NB4 (cell line): ENCODE data around the gene CASP3.
"Not testable (repeated sequence)": the region's sequence is repeated elsewhere in the genome, so short reads cannot be mapped to it uniquely, and the experiment has no call there.

ENCODE experiments used
- DNase-seq: peaks from one replicate; pipeline ENCODE4 v3.0.0; 2010; ENCODE audit warnings: low read depth
- H3K4me3 ChIP-seq: one replicate; pipeline ENCODE4 v1.5.1; 2011; ENCODE audit warnings: mild to moderate bottlenecking, low read depth, low read length, moderate library complexity
- MAX ChIP-seq: IDR thresholded peaks from 2 replicates; pipeline ENCODE4 v1.6.1; 2011; ENCODE audit warnings: low read depth, low read length
- MYC ChIP-seq: IDR thresholded peaks from 2 replicates; pipeline ENCODE4 v1.6.1; 2011; ENCODE audit warnings: low read depth, low read length
- POLR2A ChIP-seq: IDR thresholded peaks from 2 replicates; pipeline ENCODE4 v1.6.1; 2011; ENCODE audit warnings: mild to moderate bottlenecking; ENCODE audit not compliant: insufficient read length; ENCODE audit errors: extremely low read depth
- TF ChIP-seq, protein P1 (sequence below): IDR thresholded peaks from one replicate; pipeline ENCODE4 v1.5.1; 2012; ENCODE audit warnings: low read depth, low read length

Gene CASP3

DNA sequence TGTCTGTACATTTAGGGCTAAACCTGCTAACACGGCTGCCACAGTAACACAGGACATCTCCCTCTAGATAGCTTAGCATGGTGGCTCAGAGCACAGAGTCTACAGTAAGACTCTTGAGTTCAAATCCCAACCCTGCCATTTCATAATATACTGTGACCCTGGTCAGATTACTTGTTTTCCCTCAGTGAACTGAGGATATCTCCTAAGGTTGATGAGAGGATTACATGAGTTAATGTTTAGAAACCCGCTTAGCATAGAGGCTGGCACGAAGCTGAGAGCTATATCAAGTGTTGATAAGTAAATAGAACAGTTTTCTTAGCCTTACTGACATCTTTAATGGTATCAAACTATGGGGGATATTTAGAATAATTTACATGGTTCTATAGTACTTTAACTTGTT is 37.2 kb downstream of the CASP3 start:
- no peak for DNase-seq
- no peak for TF ChIP-seq POLR2A
- TF ChIP-seq MAX = no peak
- no peak overlapping the region for H3K4me3 ChIP-seq

DNA sequence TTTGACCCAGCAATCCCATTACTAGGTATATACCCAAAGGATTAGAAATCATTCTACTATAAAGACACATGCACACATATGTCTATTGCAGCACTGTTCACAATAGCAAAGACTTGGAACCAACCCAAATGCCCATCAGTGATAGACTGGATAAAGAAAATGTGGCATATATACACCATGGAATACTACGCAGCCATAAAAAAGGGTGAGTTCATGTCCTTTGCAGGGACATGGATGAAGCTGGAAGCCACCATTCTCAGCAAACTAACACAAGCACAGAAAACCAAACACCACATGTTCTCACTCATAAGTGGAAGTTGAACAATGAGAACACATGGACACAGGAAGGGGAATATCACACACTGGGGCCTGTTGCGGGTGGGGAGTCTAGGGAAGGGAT is 41.8 kb downstream of the CASP3 start:
- DNase-seq = not testable (repeated sequence)

DNA sequence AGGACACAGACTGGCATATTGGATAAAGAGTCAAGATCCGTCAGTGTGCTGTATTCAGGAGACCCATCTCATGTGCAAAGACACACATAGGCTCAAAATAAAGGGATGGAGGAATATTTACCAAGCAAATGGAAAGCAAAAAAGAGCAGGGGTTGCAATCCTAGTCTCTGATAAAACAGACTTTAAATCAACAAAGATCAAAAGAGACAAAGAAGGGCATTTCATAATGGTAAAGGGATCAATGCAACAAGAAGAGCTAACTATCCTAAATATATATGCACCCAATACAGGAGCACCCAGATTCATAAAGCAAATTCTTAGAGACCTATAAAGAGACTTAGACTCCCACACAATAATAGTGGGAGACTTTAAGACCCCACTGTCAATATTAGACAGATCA is 46.4 kb downstream of the CASP3 start:
- not testable (repeated sequence) for H3K4me3 ChIP-seq, DNase-seq

More for the DNA sequence above, 41.8 kb downstream of the CASP3 start:
- H3K4me3 ChIP-seq = not testable (repeated sequence)

DNA sequence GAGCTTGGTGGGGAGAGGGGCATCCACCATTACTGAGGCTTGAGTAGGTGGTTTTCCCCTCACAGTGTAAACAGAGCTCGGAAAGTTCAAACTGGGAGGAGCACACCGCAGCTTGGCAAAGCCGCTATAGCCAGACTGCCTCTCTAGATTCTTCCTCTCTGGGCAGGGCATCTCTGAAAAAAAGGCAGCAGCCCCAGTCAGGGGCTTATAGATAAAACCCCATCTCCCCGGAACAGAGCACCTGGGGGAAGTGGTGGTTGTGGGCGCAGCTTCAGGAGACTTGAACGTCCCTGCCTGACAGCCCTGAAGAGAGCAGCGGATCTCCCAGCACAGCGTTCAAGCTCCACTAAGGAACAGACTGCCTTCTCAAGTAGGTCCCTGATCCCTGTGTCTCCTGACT is 48.3 kb downstream of the CASP3 start:
- not testable (repeated sequence) for H3K4me3 ChIP-seq, DNase-seq

DNA sequence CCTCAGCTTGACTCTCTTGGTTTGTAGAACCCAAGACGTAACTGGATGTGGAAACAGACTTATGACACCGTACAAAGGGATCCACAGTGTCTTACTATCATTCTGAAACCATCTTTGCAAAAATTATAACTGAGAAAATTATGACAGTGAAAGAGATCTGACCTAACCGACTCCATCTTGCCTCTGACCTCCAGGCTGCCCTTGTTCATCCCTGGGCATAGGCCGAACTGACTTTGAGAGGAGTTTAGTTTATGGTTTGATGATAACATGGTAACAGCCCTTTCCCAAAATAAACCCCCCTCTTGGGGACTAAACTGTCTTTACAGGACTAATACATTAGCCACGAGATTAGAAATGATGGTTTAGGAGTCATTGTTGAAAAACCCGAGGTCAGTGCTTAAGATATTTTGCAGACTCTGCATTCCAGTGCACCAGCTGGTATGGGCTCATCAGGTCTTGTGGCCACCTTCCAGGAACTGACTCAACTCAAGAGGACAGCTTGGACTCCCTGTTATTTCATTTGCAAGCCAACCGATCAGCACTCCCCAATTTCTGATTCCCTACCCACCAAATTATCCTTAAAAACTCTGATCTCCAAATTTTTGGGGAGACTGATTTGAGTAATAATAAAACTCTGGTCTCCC is 49.6 kb downstream of the CASP3 start:
- no peak overlapping the region for H3K4me3 ChIP-seq
- no peak for DNase-seq

DNA sequence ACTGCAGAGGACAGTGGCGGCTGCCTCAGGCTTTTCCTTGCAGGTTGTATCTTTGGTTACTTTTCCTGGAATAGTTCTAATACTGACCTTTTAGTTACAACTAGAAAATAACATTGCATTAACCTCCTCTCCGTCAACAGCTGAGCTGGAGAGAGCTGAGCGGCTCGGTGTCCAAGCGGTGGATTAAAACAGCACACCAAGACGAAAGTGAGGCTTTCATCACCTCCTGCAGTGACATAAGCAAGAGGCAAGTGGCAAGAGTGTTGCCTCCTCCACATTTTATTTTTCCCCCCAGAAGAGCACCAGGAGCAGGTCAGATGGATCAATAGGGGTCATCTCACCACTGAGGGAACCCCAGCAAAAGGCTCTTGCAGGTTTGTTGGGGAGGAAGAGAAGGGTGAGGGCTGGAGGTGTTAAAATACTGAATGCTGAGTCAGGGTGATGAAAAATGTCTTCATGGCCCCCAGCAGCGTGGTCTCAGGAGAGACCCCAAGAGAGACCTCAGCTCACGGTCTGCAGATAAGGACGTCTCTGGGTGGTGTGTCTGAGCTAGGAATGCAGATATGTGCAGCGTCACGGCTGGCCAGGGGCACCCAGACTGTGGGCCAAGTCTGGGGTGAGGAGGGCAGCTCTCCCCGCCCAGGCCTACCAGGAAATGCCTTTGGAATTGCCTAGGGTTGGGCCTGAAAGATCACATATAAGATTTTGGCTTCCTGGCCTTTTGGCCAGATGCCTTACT is 50.3 kb downstream of the CASP3 start:
- DNase-seq = no peak
- H3K4me3 ChIP-seq = no peak overlapping the region
- TF ChIP-seq, protein P1, sequence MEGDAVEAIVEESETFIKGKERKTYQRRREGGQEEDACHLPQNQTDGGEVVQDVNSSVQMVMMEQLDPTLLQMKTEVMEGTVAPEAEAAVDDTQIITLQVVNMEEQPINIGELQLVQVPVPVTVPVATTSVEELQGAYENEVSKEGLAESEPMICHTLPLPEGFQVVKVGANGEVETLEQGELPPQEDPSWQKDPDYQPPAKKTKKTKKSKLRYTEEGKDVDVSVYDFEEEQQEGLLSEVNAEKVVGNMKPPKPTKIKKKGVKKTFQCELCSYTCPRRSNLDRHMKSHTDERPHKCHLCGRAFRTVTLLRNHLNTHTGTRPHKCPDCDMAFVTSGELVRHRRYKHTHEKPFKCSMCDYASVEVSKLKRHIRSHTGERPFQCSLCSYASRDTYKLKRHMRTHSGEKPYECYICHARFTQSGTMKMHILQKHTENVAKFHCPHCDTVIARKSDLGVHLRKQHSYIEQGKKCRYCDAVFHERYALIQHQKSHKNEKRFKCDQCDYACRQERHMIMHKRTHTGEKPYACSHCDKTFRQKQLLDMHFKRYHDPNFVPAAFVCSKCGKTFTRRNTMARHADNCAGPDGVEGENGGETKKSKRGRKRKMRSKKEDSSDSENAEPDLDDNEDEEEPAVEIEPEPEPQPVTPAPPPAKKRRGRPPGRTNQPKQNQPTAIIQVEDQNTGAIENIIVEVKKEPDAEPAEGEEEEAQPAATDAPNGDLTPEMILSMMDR = no peak
- TF ChIP-seq MAX = no peak
- TF ChIP-seq MYC = no peak
- no peak for TF ChIP-seq POLR2A

More for the DNA sequence above, 49.6 kb downstream of the CASP3 start:
- TF ChIP-seq, protein P1 = no peak
- TF ChIP-seq MAX (no peak), POLR2A (no peak), MYC (no peak)

GRCh38 chr4:184596617-184597185 is 52.5 kb downstream of the CASP3 start:
- DNase-seq = no peak
- TF ChIP-seq, protein P1 = no peak
- TF ChIP-seq MAX = no peak
- no peak for TF ChIP-seq MYC
- TF ChIP-seq POLR2A = no peak
- no peak overlapping the region for H3K4me3 ChIP-seq

DNA sequence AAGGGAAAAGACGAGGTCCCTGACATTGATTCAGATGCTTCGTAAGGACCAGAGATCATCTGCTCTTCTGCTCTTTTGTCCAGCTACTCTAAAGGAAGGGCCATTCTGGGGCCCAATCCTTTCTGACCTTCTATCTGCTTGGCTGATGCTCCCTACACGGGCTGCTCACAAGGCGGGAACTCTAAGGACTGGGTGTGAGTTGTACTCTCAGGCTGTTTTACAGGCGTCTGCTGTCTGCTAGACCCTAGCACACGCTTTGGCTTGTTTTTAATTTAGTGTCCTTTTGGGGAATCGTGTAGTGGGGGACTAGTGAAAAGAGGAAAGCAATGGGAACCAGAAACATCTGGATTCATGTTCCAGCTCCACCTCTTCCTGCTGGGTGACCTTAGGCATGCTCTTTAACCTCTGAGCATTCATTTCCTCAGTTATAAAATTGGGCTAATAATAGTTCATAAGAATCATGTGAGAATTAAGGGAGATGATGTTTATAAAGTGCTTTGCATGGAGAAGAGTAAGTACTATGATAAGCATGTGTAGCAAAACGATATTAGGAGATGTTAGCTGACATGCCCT is 53.1 kb downstream of the CASP3 start:
- TF ChIP-seq, protein P1 = no peak
- TF ChIP-seq MAX (no peak), MYC (no peak), POLR2A (no peak)
- H3K4me3 ChIP-seq = no peak overlapping the region
- DNase-seq = no peak
